ENCODE data around the gene PERM1. TPM values are rescaled to one million over a fixed set of nuclear protein-coding genes. Genes with fewer than 3 reads are reported as not detected.

The PERM1 gene
- total RNA-seq, 1 experiment from 2014 or later = 1.5 TPM

DNA sequence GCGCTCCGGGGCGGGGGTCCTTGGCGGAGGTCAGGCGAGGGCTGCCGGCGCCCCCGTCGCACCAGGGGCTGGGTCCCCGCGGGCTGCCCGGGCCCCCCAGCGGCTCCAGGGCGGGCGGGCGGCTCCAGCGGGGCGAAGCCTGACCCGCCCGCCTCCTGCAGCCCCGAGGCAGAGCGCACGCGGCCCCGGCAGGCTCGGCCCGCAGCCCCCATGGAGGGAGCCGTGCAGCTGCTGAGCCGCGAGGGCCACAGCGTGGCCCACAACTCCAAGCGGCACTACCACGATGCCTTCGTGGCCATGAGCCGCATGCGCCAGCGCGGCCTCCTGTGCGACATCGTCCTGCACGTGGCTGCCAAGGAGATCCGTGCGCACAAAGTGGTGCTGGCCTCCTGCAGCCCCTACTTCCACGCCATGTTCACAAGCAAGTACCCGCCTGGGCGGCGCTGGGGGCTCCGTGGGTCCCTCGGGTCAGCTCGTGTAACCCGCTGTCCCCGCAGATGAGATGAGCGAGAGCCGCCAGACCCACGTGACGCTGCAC, 20.7 kb downstream of the PERM1 start:
- Histone ChIP-seq H3K27ac (ENCODE audit: low read length) (no peak overlapping the region), H3K9me3 (ENCODE audit: control insufficient read depth, insufficient read depth, low read depth, low read length) (no peaks in the 10 kb centered on the region), H3K27me3 (ENCODE audit: control insufficient read depth, insufficient read depth, low read length) (no peaks in the 10 kb centered on the region), H3K4me3 (ENCODE audit: low read depth in 2 of 2, low read length in 2 of 2) (peak overlapping the region; percentile 50 to 99), H3K36me3 (ENCODE audit: control insufficient read depth, insufficient read depth, low read length) (peaks cover 14% of the 10 kb centered on the region), H3K4me1 (ENCODE audit: control insufficient read depth, insufficient read depth, low read length) (peaks cover 13% of the 10 kb centered on the region)
- ChIA-PET POLR2A (interaction anchor here (0.5 kb wide), 1 partner anchor 387 kb away, joined by 3 read pairs; no protein-coding TSS in a partner anchor), CTCF (no interaction called here)
- no peak for DNase-seq (ENCODE audit: low read depth, low spot score)
- in situ Hi-C loops (cut with HindIII; ENCODE audit: low pct_unique_long_range_greater_than_20kb, low sequenced_read_pairs) (no loop called here), intact Hi-C loops (cut with micrococcal nuclease; ENCODE audit: unreplicated experiment) (no loop called here)
- no TSS peak for BruUV-seq (replicated peaks)
- TF ChIP-seq, protein P1, sequence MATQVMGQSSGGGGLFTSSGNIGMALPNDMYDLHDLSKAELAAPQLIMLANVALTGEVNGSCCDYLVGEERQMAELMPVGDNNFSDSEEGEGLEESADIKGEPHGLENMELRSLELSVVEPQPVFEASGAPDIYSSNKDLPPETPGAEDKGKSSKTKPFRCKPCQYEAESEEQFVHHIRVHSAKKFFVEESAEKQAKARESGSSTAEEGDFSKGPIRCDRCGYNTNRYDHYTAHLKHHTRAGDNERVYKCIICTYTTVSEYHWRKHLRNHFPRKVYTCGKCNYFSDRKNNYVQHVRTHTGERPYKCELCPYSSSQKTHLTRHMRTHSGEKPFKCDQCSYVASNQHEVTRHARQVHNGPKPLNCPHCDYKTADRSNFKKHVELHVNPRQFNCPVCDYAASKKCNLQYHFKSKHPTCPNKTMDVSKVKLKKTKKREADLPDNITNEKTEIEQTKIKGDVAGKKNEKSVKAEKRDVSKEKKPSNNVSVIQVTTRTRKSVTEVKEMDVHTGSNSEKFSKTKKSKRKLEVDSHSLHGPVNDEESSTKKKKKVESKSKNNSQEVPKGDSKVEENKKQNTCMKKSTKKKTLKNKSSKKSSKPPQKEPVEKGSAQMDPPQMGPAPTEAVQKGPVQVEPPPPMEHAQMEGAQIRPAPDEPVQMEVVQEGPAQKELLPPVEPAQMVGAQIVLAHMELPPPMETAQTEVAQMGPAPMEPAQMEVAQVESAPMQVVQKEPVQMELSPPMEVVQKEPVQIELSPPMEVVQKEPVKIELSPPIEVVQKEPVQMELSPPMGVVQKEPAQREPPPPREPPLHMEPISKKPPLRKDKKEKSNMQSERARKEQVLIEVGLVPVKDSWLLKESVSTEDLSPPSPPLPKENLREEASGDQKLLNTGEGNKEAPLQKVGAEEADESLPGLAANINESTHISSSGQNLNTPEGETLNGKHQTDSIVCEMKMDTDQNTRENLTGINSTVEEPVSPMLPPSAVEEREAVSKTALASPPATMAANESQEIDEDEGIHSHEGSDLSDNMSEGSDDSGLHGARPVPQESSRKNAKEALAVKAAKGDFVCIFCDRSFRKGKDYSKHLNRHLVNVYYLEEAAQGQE (IDR thresholded peaks at IDR 0.05; ENCODE audit: insufficient read depth in 1 of 2, low read depth in 2 of 2, low read length in 1 of 2) = no peak
- TF ChIP-seq TCF7L2 (IDR thresholded peaks at IDR 0.05; ENCODE audit: low read depth, low read length) = no peak
- TF ChIP-seq, protein P2, sequence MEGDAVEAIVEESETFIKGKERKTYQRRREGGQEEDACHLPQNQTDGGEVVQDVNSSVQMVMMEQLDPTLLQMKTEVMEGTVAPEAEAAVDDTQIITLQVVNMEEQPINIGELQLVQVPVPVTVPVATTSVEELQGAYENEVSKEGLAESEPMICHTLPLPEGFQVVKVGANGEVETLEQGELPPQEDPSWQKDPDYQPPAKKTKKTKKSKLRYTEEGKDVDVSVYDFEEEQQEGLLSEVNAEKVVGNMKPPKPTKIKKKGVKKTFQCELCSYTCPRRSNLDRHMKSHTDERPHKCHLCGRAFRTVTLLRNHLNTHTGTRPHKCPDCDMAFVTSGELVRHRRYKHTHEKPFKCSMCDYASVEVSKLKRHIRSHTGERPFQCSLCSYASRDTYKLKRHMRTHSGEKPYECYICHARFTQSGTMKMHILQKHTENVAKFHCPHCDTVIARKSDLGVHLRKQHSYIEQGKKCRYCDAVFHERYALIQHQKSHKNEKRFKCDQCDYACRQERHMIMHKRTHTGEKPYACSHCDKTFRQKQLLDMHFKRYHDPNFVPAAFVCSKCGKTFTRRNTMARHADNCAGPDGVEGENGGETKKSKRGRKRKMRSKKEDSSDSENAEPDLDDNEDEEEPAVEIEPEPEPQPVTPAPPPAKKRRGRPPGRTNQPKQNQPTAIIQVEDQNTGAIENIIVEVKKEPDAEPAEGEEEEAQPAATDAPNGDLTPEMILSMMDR (IDR thresholded peaks at IDR 0.05) = no peak
- peak; percentile 26; the same call in 1 of the 2 replicates for TF ChIP-seq SIN3A (IDR thresholded peaks at IDR 0.05; ENCODE audit: borderline replicate concordance, insufficient read depth, low read depth, low read length)
- no peak for TF ChIP-seq POLR2AphosphoS5 (IDR thresholded peaks at IDR 0.05; ENCODE audit: low read depth, low read length)
- peak; percentile 24; the same call in 1 of the 2 replicates for ATAC-seq

DNA sequence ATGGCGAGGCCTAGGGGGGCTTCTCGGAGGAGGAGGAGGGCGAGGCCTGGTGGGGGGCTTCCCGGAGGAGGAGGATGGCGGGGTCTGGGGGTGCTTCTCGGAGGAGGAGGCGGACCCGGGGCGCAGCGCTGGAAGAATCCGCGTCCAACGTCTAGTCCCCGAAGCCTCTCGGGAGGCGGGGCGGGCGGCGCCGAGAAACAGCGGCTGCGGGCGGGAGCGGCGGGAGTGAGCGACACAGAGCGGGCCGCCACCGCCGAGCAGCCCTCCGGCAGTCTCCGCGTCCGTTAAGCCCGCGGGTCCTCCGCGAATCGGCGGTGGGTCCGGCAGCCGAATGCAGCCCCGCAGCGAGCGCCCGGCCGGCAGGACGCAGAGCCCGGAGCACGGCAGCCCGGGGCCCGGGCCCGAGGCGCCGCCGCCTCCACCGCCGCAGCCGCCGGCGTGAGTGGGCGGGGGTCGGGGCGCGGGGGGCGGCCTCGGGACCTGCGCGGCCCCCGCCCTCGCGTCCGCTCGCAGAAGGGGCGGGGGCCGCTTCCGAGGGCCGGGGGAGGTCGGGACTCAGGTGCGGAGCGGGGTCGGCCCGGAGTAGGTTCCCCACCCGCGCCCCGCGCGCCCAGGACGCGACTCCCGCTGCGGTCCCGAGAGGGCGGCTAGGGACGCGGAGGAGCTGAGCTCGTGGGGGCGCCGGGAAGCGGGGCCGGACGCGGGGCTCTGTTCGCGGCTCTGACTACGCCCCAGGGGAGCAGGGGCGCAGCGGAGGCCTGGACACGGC, 21.3 kb downstream of the PERM1 start, which contains the start of gene KLHL17:
KLHL17 (plus strand) TSS at position 222 of the 769 bp plus-strand sequence; CDS start at position 332, 110 bp downstream.
- Histone ChIP-seq H3K9me3 (ENCODE audit: control insufficient read depth, insufficient read depth, low read depth, low read length) (no peaks in the 10 kb centered on the region), H3K27ac (ENCODE audit: low read length) (peak within 1 kb of the TSS; percentile 71), H3K4me1 (ENCODE audit: control insufficient read depth, insufficient read depth, low read length) (peaks cover 8% of the 10 kb centered on the region), H3K4me3 (ENCODE audit: low read depth in 2 of 2, low read length in 2 of 2) (peak within 1 kb of the TSS; percentile 50 to 99), H3K27me3 (ENCODE audit: control insufficient read depth, insufficient read depth, low read length) (no peaks in the 10 kb centered on the region), H3K36me3 (ENCODE audit: control insufficient read depth, insufficient read depth, low read length) (peaks cover 15% of the 10 kb centered on the region)
- DNase-seq (ENCODE audit: low read depth, low spot score) (no peak), ATAC-seq (peak; percentile 79)
- CTCF ChIA-PET = no interaction called here
- TF ChIP-seq, protein P2 (IDR thresholded peaks at IDR 0.05) = no peak
- TF ChIP-seq TCF7L2 (IDR thresholded peaks at IDR 0.05; ENCODE audit: low read depth, low read length) = no peak
- TF ChIP-seq SIN3A (IDR thresholded peaks at IDR 0.05; ENCODE audit: borderline replicate concordance, insufficient read depth, low read depth, low read length) = no peak
- no peak for TF ChIP-seq POLR2AphosphoS5 (IDR thresholded peaks at IDR 0.05; ENCODE audit: low read depth, low read length)
- TF ChIP-seq, protein P1 (IDR thresholded peaks at IDR 0.05; ENCODE audit: insufficient read depth in 1 of 2, low read depth in 2 of 2, low read length in 1 of 2) = no peak
- POLR2A ChIA-PET = interaction anchor here (0.5 kb wide), 1 partner anchor 388 kb away, joined by 3 read pairs; no protein-coding TSS in a partner anchor
- no TSS peak for BruUV-seq (replicated peaks)
- intact Hi-C loops (cut with micrococcal nuclease; ENCODE audit: unreplicated experiment) = no loop called here
- in situ Hi-C loops (cut with HindIII; ENCODE audit: low pct_unique_long_range_greater_than_20kb, low sequenced_read_pairs) = no loop called here

Data from Panc1 (cell line).